ENCODE data around the gene SLC24A1.

SLC24A1 gene

DNA sequence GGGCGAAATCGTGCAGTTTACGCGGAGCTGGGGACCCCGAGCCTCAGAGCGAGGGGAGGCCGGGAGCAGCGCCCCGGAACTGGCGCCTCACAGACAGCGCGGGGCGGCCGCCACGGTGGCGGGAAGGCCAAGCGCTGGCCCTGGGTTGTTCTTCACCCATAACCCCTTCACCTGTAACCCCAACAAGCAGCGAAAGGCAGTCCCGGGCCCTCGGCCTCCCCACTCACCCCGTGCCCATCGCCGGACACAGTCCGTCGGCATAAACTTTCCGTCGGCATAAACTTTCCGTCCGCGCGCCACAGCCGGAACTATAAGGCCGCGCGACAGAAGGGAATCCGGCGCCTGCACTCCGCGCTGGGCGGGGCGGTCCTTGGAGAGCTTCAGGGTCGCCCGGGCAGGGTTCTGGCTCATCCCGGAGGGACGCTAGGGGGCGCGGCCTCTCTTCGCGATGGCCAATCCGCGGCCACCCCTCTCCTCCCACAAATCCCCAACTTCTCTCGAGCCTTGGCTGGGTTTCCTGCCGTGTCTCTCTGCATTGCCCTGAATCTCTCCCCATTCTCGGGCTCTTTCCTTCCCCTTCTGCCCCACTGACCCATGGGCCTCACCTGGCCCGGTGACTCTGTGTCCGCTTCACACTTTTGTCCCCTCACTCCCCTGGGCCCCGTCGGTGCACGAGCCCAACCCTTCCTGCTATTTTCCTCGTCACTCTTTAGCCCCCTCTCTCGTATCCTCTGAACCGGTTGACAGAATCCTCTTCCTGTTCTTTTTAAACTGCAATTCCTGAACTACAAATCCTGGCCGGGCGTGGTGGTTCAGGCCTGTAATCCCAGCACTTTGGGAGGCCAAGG is 10.6 kb upstream of the SLC24A1 start, which contains the start of gene INTS14 (continued):
- peak; percentile 91 for TF ChIP-seq ZNF146 (tag by site-specific recombination; IDR thresholded peaks at IDR 0.05)
- no peak for TF ChIP-seq ZNF354C (tag by site-specific recombination; IDR thresholded peaks at IDR 0.05; ENCODE audit: borderline replicate concordance, low read depth)
- TF ChIP-seq YY2 (tag by site-specific recombination; IDR thresholded peaks at IDR 0.05): peak; percentile 91
- no peak for TF ChIP-seq ZNF514 (tag by site-specific recombination; IDR thresholded peaks at IDR 0.05)
- TF ChIP-seq ZNF654 (tag by site-specific recombination; IDR thresholded peaks at IDR 0.05; ENCODE audit: low read depth): peak; percentile 77
- no peak for TF ChIP-seq ZNF791 (tag by site-specific recombination; IDR thresholded peaks at IDR 0.05)
- TF ChIP-seq ZNF394 (tag by site-specific recombination; IDR thresholded peaks at IDR 0.05; ENCODE audit: borderline replicate concordance): peak; percentile 93
- 0 out of 2 replicates have a peak, but pooled peaks have one; percentile 16 for TF ChIP-seq HOXD13 (CRISPR knock-in tag; IDR thresholded peaks at IDR 0.05; ENCODE audit: borderline replicate concordance)
- TF ChIP-seq FEZF1 (tag by site-specific recombination; IDR thresholded peaks at IDR 0.05): peak; percentile 56
- TF ChIP-seq RBAK (tag by site-specific recombination; IDR thresholded peaks at IDR 0.05): no peak
- TF ChIP-seq TRIM28 (IDR thresholded peaks at IDR 0.05; ENCODE audit: borderline replicate concordance, low read length): peak; percentile 89; the same call in 1 of the 2 replicates
- TF ChIP-seq KLF9 (tag by site-specific recombination; IDR thresholded peaks at IDR 0.05; ENCODE audit: low read depth): peak; percentile 90
- TF ChIP-seq ZFHX2 (tag by site-specific recombination; conservative IDR thresholded peaks at IDR 0.05): peak; percentile 51
- TF ChIP-seq ZNF341 (tag by site-specific recombination; IDR thresholded peaks at IDR 0.05; ENCODE audit: low read depth): peak; percentile 65
- TF ChIP-seq KLF8 (tag by site-specific recombination; IDR thresholded peaks at IDR 0.05): peak; percentile 100
- TF ChIP-seq REPIN1 (tag by site-specific recombination; IDR thresholded peaks at IDR 0.05; ENCODE audit: low read depth): peak; percentile 100
- TF ChIP-seq ZFP69B (tag by site-specific recombination; IDR thresholded peaks at IDR 0.05): peak; percentile 95
- TF ChIP-seq ZNF132 (tag by site-specific recombination; IDR thresholded peaks at IDR 0.05; ENCODE audit: borderline replicate concordance): no peak
- TF ChIP-seq BCL11B (tag by site-specific recombination; IDR thresholded peaks at IDR 0.05; ENCODE audit: low read depth): peak; percentile 98
- TF ChIP-seq ZNF555 (tag by site-specific recombination; conservative IDR thresholded peaks at IDR 0.05): no peak
- TF ChIP-seq SP2 (tag by site-specific recombination; IDR thresholded peaks at IDR 0.05): peak; percentile 87
- TF ChIP-seq ZNF610 (tag by site-specific recombination; IDR thresholded peaks at IDR 0.05; ENCODE audit: borderline replicate concordance): peak; percentile 95
- TF ChIP-seq ZNF175 (tag by site-specific recombination; IDR thresholded peaks at IDR 0.05): no peak
- no peak for TF ChIP-seq ZNF404 (tag by site-specific recombination; IDR thresholded peaks at IDR 0.05)
- TF ChIP-seq, protein P1, sequence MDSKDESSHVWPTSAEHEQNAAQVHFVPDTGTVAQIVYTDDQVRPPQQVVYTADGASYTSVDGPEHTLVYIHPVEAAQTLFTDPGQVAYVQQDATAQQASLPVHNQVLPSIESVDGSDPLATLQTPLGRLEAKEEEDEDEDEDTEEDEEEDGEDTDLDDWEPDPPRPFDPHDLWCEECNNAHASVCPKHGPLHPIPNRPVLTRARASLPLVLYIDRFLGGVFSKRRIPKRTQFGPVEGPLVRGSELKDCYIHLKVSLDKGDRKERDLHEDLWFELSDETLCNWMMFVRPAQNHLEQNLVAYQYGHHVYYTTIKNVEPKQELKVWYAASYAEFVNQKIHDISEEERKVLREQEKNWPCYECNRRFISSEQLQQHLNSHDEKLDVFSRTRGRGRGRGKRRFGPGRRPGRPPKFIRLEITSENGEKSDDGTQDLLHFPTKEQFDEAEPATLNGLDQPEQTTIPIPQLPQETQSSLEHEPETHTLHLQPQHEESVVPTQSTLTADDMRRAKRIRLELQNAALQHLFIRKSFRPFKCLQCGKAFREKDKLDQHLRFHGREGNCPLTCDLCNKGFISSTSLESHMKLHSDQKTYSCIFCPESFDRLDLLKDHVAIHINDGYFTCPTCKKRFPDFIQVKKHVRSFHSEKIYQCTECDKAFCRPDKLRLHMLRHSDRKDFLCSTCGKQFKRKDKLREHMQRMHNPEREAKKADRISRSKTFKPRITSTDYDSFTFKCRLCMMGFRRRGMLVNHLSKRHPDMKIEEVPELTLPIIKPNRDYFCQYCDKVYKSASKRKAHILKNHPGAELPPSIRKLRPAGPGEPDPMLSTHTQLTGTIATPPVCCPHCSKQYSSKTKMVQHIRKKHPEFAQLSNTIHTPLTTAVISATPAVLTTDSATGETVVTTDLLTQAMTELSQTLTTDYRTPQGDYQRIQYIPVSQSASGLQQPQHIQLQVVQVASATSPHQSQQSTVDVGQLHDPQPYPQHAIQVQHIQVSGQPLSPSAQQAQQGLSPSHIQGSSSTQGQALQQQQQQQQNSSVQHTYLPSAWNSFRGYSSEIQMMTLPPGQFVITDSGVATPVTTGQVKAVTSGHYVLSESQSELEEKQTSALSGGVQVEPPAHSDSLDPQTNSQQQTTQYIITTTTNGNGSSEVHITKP (tag by site-specific recombination; IDR thresholded peaks at IDR 0.05): peak; percentile 99
- peak; percentile 89; the same call in 1 of the 2 replicates for TF ChIP-seq HOXC10 (CRISPR knock-in tag; IDR thresholded peaks at IDR 0.05)
- peak; percentile 83; the same call in 1 of the 2 replicates for TF ChIP-seq ZNF121 (tag by site-specific recombination; IDR thresholded peaks at IDR 0.05)
- peak; percentile 52 for TF ChIP-seq GFI1B (tag by site-specific recombination; IDR thresholded peaks at IDR 0.05)
- TF ChIP-seq, protein P2, sequence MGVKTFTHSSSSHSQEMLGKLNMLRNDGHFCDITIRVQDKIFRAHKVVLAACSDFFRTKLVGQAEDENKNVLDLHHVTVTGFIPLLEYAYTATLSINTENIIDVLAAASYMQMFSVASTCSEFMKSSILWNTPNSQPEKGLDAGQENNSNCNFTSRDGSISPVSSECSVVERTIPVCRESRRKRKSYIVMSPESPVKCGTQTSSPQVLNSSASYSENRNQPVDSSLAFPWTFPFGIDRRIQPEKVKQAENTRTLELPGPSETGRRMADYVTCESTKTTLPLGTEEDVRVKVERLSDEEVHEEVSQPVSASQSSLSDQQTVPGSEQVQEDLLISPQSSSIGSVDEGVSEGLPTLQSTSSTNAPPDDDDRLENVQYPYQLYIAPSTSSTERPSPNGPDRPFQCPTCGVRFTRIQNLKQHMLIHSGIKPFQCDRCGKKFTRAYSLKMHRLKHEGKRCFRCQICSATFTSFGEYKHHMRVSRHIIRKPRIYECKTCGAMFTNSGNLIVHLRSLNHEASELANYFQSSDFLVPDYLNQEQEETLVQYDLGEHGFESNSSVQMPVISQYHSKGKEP (tag by site-specific recombination; IDR thresholded peaks at IDR 0.05): peak; percentile 80
- peak; percentile 43 for TF ChIP-seq EGR2 (tag by site-specific recombination; IDR thresholded peaks at IDR 0.05; ENCODE audit: low read depth)
- no peak for TF ChIP-seq ZBTB49 (tag by site-specific recombination; IDR thresholded peaks at IDR 0.05; ENCODE audit: low read depth)
- peak; percentile 98 for TF ChIP-seq ZNF24 (tag by site-specific recombination; IDR thresholded peaks at IDR 0.05)
- peak; percentile 84 for TF ChIP-seq MYNN (tag by site-specific recombination; IDR thresholded peaks at IDR 0.05; ENCODE audit: borderline replicate concordance)
- no peak for TF ChIP-seq ZNF549 (tag by site-specific recombination; IDR thresholded peaks at IDR 0.05)
